Activated T-cell treated with anti-CD3 and anti-CD28 coated beads for 4 hours (primary cell): ENCODE measurements around the gene HSF4.
"Not testable (repeated sequence)": the region's sequence is repeated elsewhere in the genome, so short reads cannot be mapped to it uniquely, and the experiment has no call there.

Source experiments
- DNase-seq: peaks from one replicate; pipeline ENCODE4 v3.0.0-alpha.2; 2020

HSF4 gene

GRCh38 chr16:67164599-67165061 lies at the start of gene HSF4:
TSS of gene HSF4 (plus strand) at chr16:67164745. CDS start at chr16:67164812, 67 bp downstream.
- no peak for DNase-seq

GRCh38 chr16:67114793-67115192 lies 49.8 kb upstream of the HSF4 start:
- DNase-seq: no peak

GRCh38 chr16:67115639-67116038 lies 48.9 kb upstream of the HSF4 start:
- no peak for DNase-seq

- DNase-seq: no peak
Observed at GRCh38 chr16:67116388-67117311, 47.9 kb upstream of the HSF4 start.

- no peak for DNase-seq
Observed at GRCh38 chr16:67117716-67118115, 46.8 kb upstream of the HSF4 start.

GRCh38 chr16:67120025-67120424 lies 44.5 kb upstream of the HSF4 start:
- no peak for DNase-seq

- DNase-seq: not testable (repeated sequence)
Observed at GRCh38 chr16:67122799-67123198, 41.7 kb upstream of the HSF4 start.

- DNase-seq: no peak
Observed at GRCh38 chr16:67128417-67128816, 36.1 kb upstream of the HSF4 start.

- no peak for DNase-seq
Observed at GRCh38 chr16:67128887-67129286, 35.7 kb upstream of the HSF4 start.

GRCh38 chr16:67129422-67129821 lies 35.1 kb upstream of the HSF4 start:
- DNase-seq: no peak

GRCh38 chr16:67137605-67138004 lies 26.9 kb upstream of the HSF4 start:
- no peak for DNase-seq

- no peak for DNase-seq
Observed at GRCh38 chr16:67141391-67141790, 23.2 kb upstream of the HSF4 start.

- no peak for DNase-seq
Observed at GRCh38 chr16:67142342-67142741, 22.2 kb upstream of the HSF4 start.

- DNase-seq: no peak
Observed at GRCh38 chr16:67144943-67145342, 19.6 kb upstream of the HSF4 start.

- DNase-seq: no peak
Observed at GRCh38 chr16:67145746-67146145, 18.8 kb upstream of the HSF4 start.

- no peak for DNase-seq
Observed at GRCh38 chr16:67146523-67147357, 17.8 kb upstream of the HSF4 start.

- DNase-seq: no peak
Observed at GRCh38 chr16:67147437-67148140, 17.0 kb upstream of the HSF4 start.

- DNase-seq: no peak
Observed at GRCh38 chr16:67148221-67148620, 16.3 kb upstream of the HSF4 start.

GRCh38 chr16:67148656-67149275 lies 15.8 kb upstream of the HSF4 start:
- DNase-seq: no peak

- DNase-seq: no peak
Observed at GRCh38 chr16:67149276-67150046, 15.1 kb upstream of the HSF4 start.

GRCh38 chr16:67150047-67150832 lies 14.3 kb upstream of the HSF4 start:
- peak; percentile 51 for DNase-seq
